Measurements from ENCODE around the gene KHK. TPM values are rescaled to one million over a fixed set of nuclear protein-coding genes. Genes with fewer than 3 reads are reported as not detected.

Gene KHK
- total RNA-seq, 1 donor: 1.7 TPM

- DNase-seq (ENCODE audit: low read depth): no peak
- no peak for TF ChIP-seq CTCF (IDR thresholded peaks at IDR 0.05; ENCODE audit: insufficient read depth, low read length)
- no peak overlapping the region for H3K4me3 ChIP-seq (ENCODE audit: low read depth, low read length)
These were observed 44.8 kb upstream of the KHK start for GRCh38 chr2:27041752-27042151.

GRCh38 chr2:27042159-27042661 is 44.4 kb upstream of the KHK start:
- no peak for TF ChIP-seq CTCF (IDR thresholded peaks at IDR 0.05; ENCODE audit: insufficient read depth, low read length)
- no peak overlapping the region for H3K4me3 ChIP-seq (ENCODE audit: low read depth, low read length)
- DNase-seq (ENCODE audit: low read depth): no peak

- peak; percentile 24 for DNase-seq (ENCODE audit: low read depth)
- TF ChIP-seq CTCF (IDR thresholded peaks at IDR 0.05; ENCODE audit: insufficient read depth, low read length): no peak
- no peak overlapping the region for H3K4me3 ChIP-seq (ENCODE audit: low read depth, low read length)
These were observed 43.5 kb upstream of the KHK start for GRCh38 chr2:27042985-27043634.

- no peak for TF ChIP-seq CTCF (IDR thresholded peaks at IDR 0.05; ENCODE audit: insufficient read depth, low read length)
- peak overlapping the region; percentile 86 for H3K4me3 ChIP-seq (ENCODE audit: low read depth, low read length)
- no peak for DNase-seq (ENCODE audit: low read depth)
These were observed 36.9 kb upstream of the KHK start for GRCh38 chr2:27049422-27050280.

GRCh38 chr2:27050281-27050995 is 36.1 kb upstream of the KHK start:
- H3K4me3 ChIP-seq (ENCODE audit: low read depth, low read length): peak overlapping the region; percentile 87
- DNase-seq (ENCODE audit: low read depth): peak; percentile 99
- TF ChIP-seq CTCF (IDR thresholded peaks at IDR 0.05; ENCODE audit: insufficient read depth, low read length): peak; percentile 62

GRCh38 chr2:27050996-27051901 is 35.3 kb upstream of the KHK start, which contains the start of gene AGBL5:
AGBL5 (plus strand) TSS chr2:27051668; CDS start chr2:27052959, 1,291 bp downstream.
- peak within 1 kb of the TSS; percentile 87 for H3K4me3 ChIP-seq (ENCODE audit: low read depth, low read length)
- TF ChIP-seq CTCF (IDR thresholded peaks at IDR 0.05; ENCODE audit: insufficient read depth, low read length): no peak
- peak; percentile 94 for DNase-seq (ENCODE audit: low read depth)
